NOMO-1 treated with dmso at 0.1 percent for 144 hours (cell line): ENCODE measurements around the gene EFR3B.

ENCODE experiments used
- DNase-seq: peaks from one replicate; lab custom pipeline; 2025; ENCODE audit not compliant: unreplicated experiment; lab: John Stamatoyannopoulos, UW

Gene EFR3B

DNA sequence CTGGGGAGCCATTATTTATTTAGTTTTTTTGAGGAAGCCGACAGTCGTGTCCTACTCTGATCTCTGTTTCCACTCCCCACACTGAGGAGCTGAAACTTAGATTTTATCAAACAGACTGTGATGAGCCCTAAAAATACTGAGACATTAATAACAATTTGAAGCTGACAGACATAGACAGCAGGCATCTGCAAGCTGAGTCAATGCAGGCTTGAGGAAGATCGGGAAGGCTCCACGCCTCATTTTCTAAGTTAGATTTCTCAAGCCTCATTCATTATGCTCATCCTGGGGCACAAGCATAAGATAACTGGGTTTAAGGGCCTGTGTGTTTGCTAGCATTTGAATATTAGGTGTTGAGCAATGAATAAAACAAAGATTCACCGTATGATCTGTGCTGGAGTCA lies 26.3 kb downstream of the EFR3B start:
- no peak for DNase-seq

- no peak for DNase-seq
Measured at GRCh38 chr2:25071966-25072365, 30.1 kb downstream of the EFR3B start.

DNA sequence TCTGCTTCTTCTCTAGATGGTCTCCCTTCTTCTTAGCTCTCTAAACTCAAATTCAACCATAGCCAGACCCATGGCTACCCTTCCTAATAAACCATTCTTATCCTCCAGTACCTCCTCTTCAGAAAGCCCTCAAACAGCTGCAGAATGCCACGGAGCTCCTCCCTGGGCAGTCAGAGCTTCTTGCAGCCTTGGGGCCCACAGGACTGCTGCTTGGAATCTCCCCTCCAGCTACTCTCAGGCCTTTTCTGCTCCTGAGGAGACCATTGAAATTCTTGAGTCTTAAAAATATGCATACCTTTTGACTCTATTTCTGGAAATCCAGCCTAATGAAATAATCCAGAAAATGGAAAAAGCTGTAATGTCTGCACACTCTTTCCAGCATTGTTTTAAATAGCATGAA lies 30.7 kb downstream of the EFR3B start:
- DNase-seq: no peak

DNA sequence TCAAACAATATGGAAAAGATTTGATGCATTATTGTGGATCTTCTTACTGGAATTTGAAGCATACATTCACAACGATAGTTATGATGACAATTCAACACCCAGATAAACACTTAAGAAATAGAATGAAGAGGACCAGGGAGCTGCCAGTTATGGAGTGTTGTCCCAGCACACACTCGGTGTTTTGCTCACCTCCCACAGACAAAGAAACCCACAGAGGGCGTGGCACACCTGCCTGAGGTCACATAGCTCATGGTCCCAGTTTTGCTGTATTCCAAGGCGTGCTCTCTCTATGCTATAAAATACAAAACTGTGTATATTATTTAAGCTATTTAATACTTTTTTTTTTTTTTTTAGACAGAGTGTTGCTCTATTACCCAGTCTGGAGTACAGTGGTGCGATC lies 31.1 kb downstream of the EFR3B start:
- no peak for DNase-seq

DNA sequence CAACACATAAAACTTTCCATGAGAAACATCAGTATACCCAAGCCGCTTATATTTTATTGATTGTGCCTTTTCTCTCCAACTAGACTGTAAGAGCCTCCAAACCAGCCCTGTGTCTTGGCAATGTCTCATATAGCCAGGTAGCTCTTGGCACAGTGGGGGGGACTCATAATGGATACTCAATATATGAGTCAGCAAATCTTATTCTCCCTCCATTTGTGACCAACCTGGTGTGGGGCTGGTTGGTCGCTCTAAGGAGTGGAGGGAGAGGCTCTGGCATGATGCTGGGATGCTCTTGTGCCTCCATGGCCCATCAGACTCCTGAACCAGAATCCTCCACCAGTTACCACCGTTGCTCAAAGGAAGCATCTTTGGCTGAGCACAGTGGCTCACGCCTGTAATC lies 32.0 kb downstream of the EFR3B start:
- DNase-seq: no peak

GRCh38 chr2:25074826-25075225 lies 33.0 kb downstream of the EFR3B start:
- no peak for DNase-seq

DNA sequence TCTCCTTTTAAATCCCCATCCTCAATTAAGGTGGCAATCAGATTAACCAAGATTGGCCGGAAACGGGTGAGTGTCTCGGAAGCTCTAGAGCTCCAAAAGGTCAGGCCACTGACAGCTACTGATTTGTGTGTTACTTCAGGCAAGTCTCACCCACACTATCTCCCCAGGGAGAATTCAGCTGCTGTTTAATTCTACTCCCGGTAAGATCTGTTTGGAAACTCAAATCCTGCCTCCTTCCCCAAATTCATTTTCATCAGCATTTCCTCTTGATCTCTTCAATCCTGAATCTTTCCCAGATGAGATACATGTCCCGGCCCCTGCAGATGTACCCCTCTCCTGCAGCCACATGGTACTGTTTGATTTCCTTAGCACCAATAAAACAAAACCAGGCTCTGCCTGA lies 34.9 kb downstream of the EFR3B start:
- no peak for DNase-seq

GRCh38 chr2:25077789-25078169 lies 35.9 kb downstream of the EFR3B start:
- no peak for DNase-seq

- DNase-seq: no peak
Measured at GRCh38 chr2:25078170-25079049, 36.5 kb downstream of the EFR3B start.

DNA sequence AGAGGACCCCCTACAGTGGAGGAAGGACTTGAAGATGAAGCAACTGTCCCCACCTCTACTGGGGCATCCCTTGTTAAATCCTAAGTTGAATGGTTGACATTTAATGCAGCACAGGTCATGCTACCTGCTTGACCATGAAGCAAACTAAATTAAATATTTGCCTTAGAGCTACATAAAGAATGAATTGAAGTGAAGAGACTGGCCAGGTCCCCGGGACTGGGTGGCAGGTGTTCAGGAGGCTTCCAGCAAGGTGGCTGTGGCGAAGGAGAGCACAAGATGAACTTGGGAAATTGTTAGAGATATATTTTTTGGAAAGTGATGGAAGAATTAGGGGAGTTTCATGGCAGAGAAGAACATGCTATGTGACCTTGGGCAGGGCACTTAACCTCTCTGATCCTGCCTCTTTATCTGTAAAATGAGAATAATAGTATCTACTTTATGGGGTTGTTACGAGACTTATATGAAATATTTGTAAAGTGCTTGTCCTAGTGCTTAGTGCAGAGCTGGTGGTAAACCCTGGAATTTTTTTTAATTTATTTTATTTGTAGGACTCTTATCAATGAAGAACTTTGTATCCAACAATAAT lies 37.3 kb downstream of the EFR3B start:
- DNase-seq: no peak

- DNase-seq: no peak
Measured at GRCh38 chr2:25081237-25081790, 39.4 kb downstream of the EFR3B start.

DNA sequence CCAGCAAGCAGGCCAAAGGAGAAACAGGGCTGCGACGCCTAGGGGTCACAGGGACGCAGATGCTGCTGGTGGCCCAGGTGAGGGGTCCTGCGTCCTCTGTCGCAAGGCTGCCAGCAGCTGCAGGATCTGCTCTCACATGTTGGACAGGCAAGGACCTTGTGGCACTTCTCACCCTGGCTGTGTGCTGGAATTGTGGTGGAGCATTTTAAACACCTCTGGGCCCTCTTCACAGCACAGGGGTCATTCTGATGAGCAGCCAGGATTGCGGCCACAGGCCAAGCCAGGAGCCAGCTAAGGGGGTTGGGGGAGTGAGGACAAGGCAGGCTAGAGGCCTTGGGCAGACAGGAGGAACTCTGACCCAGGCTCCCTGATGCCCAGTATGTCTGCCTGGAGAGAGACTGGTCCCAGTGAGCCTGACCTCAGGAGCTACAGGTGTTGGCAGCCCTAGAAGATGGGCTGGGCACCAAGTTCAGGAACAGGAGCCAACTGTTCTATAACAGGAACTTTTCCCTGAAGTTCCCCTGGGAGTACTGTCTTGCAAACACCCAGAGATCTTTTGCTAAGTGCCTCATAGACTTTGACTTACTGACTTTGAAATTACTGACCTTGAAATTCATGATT lies 40.2 kb downstream of the EFR3B start:
- DNase-seq: no peak

DNA sequence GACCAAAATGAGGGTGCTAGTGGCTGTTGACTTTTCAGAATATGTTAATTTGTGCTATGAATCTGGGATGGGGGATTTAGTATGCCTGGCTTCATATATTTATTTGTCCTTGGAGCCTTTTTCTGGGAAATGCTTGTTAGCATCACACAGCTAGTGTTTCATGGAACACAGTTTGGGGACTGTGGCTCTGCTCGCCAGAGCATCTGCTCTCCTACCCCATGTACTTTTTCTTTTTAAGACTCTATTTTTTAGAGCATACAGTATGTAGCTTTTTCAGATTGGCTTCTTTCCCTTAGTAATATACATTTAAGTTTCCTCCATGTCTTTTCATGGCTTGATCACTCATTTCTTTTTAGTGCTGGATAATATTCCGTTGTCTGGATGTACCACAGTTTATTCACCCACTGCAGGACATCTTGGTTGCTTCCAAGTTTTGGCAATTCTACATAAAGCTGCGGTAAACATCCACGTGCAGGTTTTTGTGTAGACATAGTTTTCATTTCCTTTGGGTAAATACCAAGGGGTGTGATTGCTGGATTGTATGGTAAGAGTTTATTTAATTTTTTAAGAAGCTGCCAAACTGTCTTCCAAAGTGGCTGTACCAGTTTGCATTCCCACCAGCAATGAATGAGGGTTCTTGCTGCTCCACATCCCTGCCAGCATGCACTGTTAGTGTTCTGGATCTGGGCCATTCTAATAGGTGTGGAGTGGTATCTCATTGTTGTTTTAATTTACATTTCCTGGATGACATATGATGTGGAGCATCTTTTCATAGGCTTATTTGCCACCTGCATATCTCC lies 44.1 kb downstream of the EFR3B start:
- no peak for DNase-seq

DNA sequence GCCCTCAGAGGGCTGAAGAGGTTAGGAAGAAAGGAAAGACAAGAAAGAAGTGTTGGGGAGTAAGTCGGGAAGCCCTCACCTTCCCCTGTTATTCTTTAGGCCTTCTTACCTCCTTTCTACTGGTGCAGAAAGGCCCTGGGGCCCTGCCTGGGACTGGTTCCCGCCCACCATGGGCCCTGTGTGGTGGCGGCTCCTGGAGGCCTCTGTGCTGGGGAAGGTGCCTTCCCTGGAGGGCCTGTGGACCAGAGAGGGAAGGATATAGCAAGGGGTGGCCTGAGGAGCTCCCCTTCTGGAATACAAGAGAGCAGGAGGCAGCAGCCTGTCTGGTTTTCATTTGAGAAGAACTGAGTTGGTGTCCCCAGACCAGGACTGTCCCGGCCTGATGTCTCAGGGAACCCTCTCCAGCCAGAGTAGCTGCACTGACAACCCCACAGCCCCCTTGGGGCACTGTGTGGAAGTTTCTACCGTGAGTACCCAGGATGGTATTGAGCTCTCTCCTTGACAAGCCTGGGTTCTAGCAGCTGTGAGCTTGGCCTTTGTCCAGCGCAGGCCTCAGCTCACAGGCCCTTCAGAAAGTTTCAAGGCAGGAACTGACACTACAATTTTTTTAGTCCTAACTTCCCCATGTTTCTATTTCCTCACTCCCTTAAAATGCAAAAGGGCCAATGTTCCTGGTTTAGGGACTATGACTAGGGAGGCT lies 47.1 kb downstream of the EFR3B start:
- DNase-seq: no peak

DNA sequence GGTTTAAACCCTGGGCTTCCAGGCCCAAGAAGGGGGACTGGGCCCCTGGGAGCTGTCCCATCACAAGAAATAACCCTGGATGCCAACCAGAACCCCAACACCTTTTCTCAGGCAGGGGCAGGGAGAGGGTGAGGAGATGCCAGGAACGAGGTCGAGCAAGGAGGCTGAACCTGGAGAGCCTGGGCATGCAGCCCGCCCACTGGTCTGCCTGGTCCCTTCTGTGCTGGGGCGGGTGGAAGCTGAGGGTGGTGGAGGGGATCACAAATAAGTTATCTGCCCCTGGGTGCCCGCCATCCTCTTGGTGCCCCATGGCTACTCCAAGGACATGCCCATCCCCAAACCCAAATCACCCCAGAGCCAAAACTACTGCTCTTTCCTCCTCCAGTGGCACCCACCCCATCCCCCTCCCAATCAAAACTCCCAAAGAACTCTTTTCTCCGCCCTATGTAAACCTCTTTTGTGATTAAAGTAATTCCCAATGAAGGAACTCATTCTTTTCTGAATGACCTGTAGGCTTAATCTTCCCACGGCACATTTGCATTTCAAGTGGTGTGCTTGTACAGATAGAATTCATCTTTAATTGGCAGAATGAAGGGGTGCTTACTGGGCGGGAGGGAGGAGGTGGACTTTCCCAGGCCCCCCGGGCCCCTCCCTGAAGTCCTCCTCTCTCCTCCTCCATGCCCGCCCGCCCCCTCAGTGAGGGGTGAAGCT lies 47.9 kb downstream of the EFR3B start:
- DNase-seq: no peak

DNA sequence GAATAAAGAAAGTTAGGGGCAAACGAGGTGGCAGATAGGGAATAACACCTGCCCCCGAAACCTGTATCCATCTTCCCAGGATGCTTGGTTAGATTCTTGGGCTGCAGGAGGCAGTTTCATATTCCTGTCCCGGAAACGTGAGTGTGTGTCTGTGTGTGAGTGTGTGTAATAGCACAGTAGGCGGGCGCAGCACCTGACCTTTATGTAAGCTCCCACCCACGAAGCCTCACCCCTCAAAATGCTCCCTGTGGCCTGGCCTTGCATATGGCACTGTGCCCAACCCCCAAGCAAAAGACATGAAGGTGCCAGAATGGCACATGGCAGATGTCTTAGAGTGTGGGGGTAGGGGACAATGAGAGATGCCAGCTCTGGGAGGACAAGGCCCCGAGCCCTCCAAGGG lies 48.9 kb downstream of the EFR3B start:
- no peak for DNase-seq

DNA sequence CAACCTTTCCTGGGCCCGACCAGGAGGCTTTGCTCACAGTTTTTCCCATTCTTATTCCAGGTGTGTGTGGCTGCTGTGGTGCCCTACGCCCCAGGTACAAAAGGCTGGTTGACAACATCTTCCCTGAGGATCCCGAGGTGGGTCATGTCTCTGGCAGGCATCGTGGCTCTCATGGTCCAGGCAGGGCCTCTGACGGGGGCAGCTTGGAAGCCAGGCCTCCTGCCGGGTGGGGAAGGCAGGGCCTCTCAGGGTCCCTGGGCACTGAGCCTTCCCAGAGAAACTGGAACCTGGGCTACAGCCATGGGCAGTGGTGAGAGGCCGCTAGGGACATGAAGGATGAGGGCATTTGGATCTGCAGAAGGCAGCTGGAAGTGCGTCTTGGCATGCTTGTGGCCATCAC lies 49.4 kb downstream of the EFR3B start:
- no peak for DNase-seq

DNA sequence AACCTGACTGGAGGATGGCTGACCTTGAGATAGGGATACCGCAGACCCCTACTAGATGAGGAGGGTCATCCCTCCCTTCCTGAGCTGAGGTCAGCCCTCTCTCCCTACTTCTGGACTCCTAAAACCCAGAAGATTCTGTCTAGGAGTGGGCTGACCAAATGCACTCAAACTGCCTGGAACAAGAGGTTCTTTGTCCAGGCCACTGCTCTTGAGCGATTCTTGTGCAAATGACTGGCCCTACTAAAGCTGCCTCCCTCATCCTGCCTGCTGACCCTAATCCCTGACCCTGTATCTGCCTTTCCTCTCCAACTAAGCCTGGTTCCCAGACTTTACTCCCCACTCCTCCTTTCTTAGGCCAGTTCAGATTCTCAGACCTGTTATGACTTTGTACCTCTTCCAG lies 56.2 kb downstream of the EFR3B start:
- DNase-seq: no peak

DNA sequence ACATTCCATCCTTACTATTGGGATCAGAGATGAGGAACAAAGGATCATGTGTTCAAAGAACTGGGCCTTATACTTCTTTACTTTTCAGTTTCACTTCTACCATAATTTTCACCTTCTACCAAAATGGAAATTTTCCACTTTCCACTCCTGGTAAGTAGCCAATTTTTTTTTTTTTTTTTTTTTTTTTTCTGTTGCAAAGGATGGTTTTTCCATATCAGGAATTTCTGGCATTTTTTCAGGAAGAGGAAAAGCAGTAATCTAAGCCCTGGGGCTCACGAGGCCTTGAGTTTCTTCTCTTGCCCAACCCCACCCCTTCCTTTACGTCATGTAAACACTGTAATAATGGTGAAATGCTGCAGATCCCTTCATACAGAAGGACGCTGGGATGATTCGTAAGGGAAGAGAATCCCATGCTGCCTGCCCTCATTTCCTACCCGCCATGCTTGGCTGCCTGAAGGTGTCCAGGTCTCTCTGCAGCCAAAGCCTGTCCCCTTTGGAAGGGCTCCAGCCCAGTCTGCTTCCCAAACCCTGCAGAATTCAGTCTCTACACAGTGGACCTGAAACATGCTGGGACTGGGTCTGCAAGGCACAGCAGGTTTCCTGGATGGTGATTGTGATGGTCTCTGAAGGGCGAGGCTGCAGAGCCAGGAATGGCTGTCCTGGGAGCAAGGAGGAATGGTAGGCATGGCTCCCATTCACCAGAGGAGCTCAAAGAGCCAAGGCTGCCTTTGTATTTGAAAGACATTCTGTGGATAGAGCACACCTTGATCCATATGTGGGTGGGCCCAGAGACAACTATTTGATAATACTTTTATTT lies 57.0 kb downstream of the EFR3B start:
- DNase-seq: no peak
